ENCODE results near the gene NPAS3. TPM values are rescaled to one million over a fixed set of nuclear protein-coding genes. Genes with fewer than 3 reads are reported as not detected.

Gene NPAS3
- total and polyA plus RNA-seq, 2 of the 8 experiments (the other 6 are each of a cell fraction or from before 2014, with no cell fraction given): 0.11 to 0.60 TPM

DNA sequence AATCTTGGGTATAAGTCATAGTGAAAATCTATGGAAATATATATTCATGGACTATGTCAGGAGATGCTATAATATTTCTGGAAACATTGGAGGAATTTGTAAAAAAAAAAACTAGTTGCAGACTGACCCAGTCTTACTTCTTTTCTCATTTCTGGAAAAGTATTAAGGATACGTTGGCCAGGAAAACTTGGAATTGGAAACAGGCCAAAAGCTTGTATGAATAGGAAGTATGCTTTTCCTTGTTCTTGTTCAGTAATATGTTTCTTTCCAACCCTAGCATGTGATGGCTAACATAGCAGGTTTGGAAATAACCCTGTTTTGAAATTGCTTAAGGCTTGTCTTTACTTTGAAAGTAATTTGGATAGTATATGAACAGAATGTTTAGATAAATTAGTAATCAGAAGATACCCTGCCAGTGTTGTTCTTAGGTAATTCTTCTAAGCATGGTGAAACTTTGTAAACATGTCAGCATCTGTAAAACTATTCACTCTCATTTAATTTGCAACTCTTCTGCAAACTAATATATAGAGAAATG lies 316.2 kb downstream of the NPAS3 start:
- Histone ChIP-seq H2BK120ac (replicated peaks; ENCODE audit: low read depth, low read length) (no peak overlapping the region), H2BK20ac (ENCODE audit: low read length) (no peak overlapping the region), H4K5ac (ENCODE audit: insufficient read length, low read depth, low read length) (no peak overlapping the region), H3K27me3 (replicated peaks in 1 of 4; ENCODE audit: control insufficient read depth in 3 of 4, extremely low read depth in 1 of 4, insufficient read depth in 3 of 4, low read length in 3 of 4) (no peaks in the 10 kb centered on the region), H3K79me1 (ENCODE audit: low read depth, low read length) (no peaks in the 10 kb centered on the region), H3K36me3 (ENCODE audit: control insufficient read depth in 2 of 4, insufficient read depth in 4 of 4, low read length in 3 of 4) (no peaks in the 10 kb centered on the region), H3K14ac (ENCODE audit: insufficient read length) (no peak overlapping the region), H3K9me3 (ENCODE audit: insufficient read depth in 2 of 2, low read depth in 1 of 2, low read length in 1 of 2) (no peaks in the 10 kb centered on the region), H3K56ac (replicated peaks; ENCODE audit: insufficient read length, low read depth, low read length) (no peak overlapping the region), H4K8ac (ENCODE audit: extremely low read depth, insufficient read depth, low read length) (no peak overlapping the region), H3K79me2 (ENCODE audit: control insufficient read depth in 1 of 2, insufficient read depth in 2 of 2, low read length in 2 of 2) (no peaks in the 10 kb centered on the region), H3K9ac (replicated peaks in 1 of 4; ENCODE audit: extremely low read depth in 1 of 4, low read depth in 3 of 4, low read length in 3 of 4) (no peak overlapping the region), H3K27ac (ENCODE audit: low read depth, low read length) (no peak overlapping the region), H3K23ac (ENCODE audit: insufficient read length) (no peak overlapping the region), H2AFZ (ENCODE audit: low read length) (no peak overlapping the region), H2BK15ac (ENCODE audit: low read length) (no peak overlapping the region), H4K91ac (replicated peaks; ENCODE audit: insufficient read length, low read length) (no peak overlapping the region), H3K18ac (ENCODE audit: extremely low read depth, low read length) (no peak overlapping the region), H3K4ac (replicated peaks; ENCODE audit: insufficient read length, low read depth, low read length) (no peak overlapping the region), H3K4me2 (ENCODE audit: insufficient read depth in 1 of 2, low read depth in 2 of 2, low read length in 2 of 2) (no peak overlapping the region), H3K23me2 (ENCODE audit: low read depth, low read length) (no peaks in the 10 kb centered on the region), H2AK5ac (ENCODE audit: low read depth, low read length) (no peak overlapping the region), H4K20me1 (replicated peaks in 1 of 2; ENCODE audit: control insufficient read depth in 1 of 2, insufficient read depth in 2 of 2, low read length in 2 of 2) (no peaks in the 10 kb centered on the region), H3K4me1 (replicated peaks in 1 of 4; ENCODE audit: control insufficient read depth in 3 of 4, insufficient read depth in 4 of 4, low read length in 3 of 4) (no peaks in the 10 kb centered on the region; a peak in 1 of 7 replicates), H2BK12ac (ENCODE audit: low read depth, low read length) (no peak overlapping the region), H3K4me3 (ENCODE audit: extremely low read depth in 1 of 4, insufficient read depth in 2 of 4, low read depth in 3 of 4, low read length in 4 of 4) (no peak overlapping the region), H2BK5ac (ENCODE audit: low read depth, low read length) (no peak overlapping the region)
- 92% methylated on average over 1 of the region's 1 CpG; no CpG with 5 or more reads in 1 of the 2 experiments for WGBS, 2 experiments (ENCODE audit: extremely low coverage in 1 of 2, insufficient coverage in 1 of 2, insufficient read length in 1 of 2, insufficient replicate concordance in 2 of 2, low coverage in 1 of 2, low lambda C conversion rate in 2 of 2, missing lambda C conversion rate in 1 of 2)
- ChIA-PET POLR2A (ENCODE audit: partially characterized antibody) (no interaction called here), CTCF (ENCODE audit: partially characterized antibody) (interaction anchor here (0.6 to 1.2 kb wide), 3 partner anchors 14 to 1103 kb away, joined by 3 to 4 read pairs (median 3); no protein-coding TSS in a partner anchor)
- FAIRE-seq: no peak
- DNase-seq (ENCODE audit: low read depth in 1 of 2, low spot score in 2 of 2): no peak
- TF ChIP-seq EZH2 (IDR thresholded peaks at IDR 0.05; ENCODE audit: low read depth, low read length, severe bottlenecking) (no peak), RBBP5 (IDR thresholded peaks at IDR 0.05; ENCODE audit: borderline replicate concordance, low read depth, low read length) (no peak)

Data from H1 (cell line).